Left renal cortex interstitium (tissue), 4 donors: ENCODE measurements around the gene FMNL3. TPM values are rescaled to one million over a fixed set of nuclear protein-coding genes. Genes with fewer than 3 reads are reported as not detected.
"Not testable (repeated sequence)": the region's sequence is repeated elsewhere in the genome, so short reads cannot be mapped to it uniquely, and the experiment has no call there.

Experiments
- DNase-seq, 4 donors: peaks; one replicate each; pipeline ENCODE4 v3.0.0-alpha.2; 2013; ENCODE audit warnings: low read depth in 4 of 4, low spot score in 2 of 4, missing footprints in 1 of 4
- polyA plus RNA-seq, 4 donors: library from polyadenylated mRNA; unstranded; fragments of 120-200 nt; gene quantifications; one replicate each; pipeline ENCODE4 v1.2.1, GENCODE V29; 2013; ENCODE audit not compliant: insufficient read length in 4 of 4

FMNL3 gene
- polyA plus RNA-seq, 4 donors, result 35.1 to 39.8 (median 38.6) TPM

DNA sequence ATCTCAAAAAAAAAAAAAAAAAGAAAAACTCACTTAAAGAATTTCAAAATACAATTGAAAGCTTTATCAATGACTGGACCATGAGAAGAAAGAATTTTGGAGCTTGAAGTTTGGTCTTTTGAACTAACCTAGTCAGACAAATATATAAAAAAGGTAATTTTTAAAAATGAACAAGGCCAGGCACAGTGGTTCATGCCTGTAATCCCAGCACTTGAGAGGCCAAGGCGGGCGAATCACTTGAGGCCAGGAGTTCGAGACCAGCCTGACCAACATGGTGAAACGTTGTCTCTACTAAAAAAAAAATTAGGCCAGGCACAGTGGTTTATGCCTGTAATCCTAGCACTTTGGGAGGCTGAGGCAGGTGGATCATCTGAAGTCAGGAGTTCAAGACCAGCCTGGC lies 96.4 kb downstream of the FMNL3 start:
- DNase-seq, result not testable (repeated sequence)

DNA sequence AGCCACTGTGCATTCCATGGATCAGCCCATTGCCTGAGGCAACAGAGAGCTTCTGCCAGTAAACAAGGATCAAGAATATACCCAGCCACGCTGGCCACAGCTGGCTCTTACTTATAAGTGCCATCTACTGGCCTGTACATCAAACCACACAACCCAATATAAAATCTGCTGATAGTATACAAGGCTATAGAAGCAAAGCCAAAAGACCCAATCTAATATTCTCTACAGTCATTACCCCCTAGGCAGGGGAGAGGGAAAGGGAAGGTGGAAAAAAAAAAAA lies 97.4 kb downstream of the FMNL3 start:
- DNase-seq, result no peak

GRCh38 chr12:49609059-49609874 lies 97.9 kb downstream of the FMNL3 start:
- no peak for DNase-seq

DNA sequence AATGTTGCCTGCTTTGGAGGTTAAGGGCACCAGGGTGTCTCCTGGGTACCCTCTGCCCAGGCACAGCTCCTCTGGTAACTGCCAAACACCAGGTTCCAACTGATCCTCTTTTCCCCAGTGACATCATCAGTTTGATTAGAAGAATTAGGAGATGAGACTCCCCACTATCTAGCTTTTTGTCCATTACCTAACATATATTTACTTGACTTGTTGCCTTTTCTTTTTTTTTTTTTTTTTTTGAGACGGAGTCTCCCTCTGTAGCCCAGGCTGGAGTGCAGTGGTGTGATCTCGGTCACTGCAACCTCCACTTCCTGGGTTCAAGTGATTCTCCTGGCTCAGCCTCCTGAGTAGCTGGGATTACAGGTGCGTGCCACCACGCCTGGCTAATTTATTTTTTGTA lies 101.7 kb downstream of the FMNL3 start, which contains the start of gene FAM186B:
TSS of gene FAM186B (minus strand) at position 101 of the 400 bp plus-strand sequence. CDS start 162 bp downstream, outside the sequence.
- DNase-seq, result not testable (repeated sequence)

DNA sequence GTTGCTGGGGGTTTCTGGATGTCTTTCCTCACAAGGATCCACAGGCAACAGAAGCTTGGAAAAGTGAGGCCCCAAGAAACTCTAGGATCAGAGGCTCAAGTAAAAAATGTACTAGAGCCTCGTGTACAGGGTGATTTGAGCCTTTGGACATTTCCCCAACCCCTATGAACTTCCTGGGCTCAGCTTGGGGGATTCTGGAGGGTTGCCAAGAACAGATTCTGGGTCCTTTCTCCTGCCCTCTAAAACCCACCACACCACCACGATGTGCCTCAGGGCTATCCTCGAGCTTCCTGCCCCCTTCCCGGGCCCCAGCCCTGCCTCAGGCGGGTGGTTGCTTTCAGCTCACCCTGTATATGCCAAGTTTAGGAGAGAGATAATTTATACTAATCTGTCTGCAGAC lies 102.3 kb downstream of the FMNL3 start:
- DNase-seq, result no peak

- DNase-seq, result no peak
Measured at GRCh38 chr12:49603721-49604120, 103.5 kb downstream of the FMNL3 start.

DNA sequence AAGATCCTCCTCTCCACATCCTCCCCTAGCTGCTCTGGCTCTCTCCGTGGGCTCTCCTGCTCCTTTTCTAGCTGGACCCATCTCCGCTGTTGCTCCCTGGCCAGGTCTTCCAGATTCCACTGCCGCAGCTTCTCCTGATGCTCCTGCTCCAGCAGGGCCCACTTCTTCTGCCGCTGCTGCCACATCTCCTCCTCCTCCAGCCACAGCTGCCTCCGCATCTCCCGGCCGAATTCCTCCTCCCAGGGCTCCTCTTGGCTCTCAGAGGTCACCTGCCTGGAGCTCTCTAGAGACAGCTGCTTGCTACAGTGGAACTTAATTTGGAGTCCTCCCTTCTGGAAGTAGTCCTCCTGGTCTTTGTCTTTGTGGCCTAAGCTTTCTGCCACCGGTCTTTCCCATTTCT lies 107.2 kb downstream of the FMNL3 start:
- no peak for DNase-seq

DNA sequence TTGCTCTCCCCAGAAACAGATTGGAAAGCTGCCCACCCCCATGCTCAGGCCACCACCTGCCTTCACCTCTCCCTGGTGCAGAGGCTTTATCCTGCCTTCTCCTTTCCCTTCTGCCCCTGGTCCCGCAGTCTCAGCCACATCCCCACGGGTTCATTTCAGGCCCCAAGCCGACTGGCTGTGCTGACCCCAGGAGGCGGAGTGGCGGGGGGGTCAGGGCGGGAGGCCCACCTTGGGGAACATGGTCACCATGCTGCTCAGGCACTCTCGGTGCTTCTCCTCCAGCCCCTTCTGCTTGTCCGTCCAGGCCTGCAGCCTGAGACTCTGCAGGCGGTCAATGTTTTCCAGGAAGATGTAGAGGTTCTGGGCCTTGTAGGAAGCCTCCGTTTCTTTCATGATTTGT lies 108.7 kb downstream of the FMNL3 start:
- DNase-seq, result no peak

GRCh38 chr12:49588721-49589516 lies 118.3 kb downstream of the FMNL3 start:
- no peak for DNase-seq

- no peak for DNase-seq
Measured at GRCh38 chr12:49588281-49588680, 118.9 kb downstream of the FMNL3 start.

GRCh38 chr12:49587174-49587908 lies 119.9 kb downstream of the FMNL3 start:
- no peak for DNase-seq

Other genes with a start within 250 kb of the FMNL3 start
- gene KCNH3, start 168.4 kb downstream of the FMNL3 start, polyA plus RNA-seq, result 1 to 10 TPM; 3.9 to 7.6 (median 6.9) TPM
- gene MCRS1, start 139.3 kb downstream of the FMNL3 start, polyA plus RNA-seq, result 10 to 100 TPM; 65.3 to 85.6 (median 72.2) TPM
- gene FAM186B, start 101.8 kb downstream of the FMNL3 start, polyA plus RNA-seq, result 1 to 10 TPM in 2 of 4 donors, under 1 TPM in 2; 0.47 to 3.8 (median 2.1) TPM
- gene PRPF40B, start 83.8 kb downstream of the FMNL3 start, polyA plus RNA-seq, result 10 to 100 TPM; 18.8 to 36.0 (median 29.8) TPM
- 100 to 1,000 TPM; 647 to 770 (median 683) TPM for gene TMBIM6, start 34.2 kb upstream of the FMNL3 start, polyA plus RNA-seq
- gene NCKAP5L, start 121.0 kb upstream of the FMNL3 start, polyA plus RNA-seq, result 10 to 100 TPM; 13.4 to 27.1 (median 21.8) TPM
- gene BCDIN3D, start 135.7 kb upstream of the FMNL3 start, polyA plus RNA-seq, result 1 to 10 TPM; 6.9 to 8.8 (median 8.1) TPM
- 1 to 10 TPM; 3.0 to 5.8 (median 4.7) TPM for gene FAIM2, start 196.5 kb upstream of the FMNL3 start, polyA plus RNA-seq
- gene AQP2, start 243.3 kb upstream of the FMNL3 start, polyA plus RNA-seq, result 100 to 1,000 TPM; 112 to 216 (median 113) TPM